GM12878 (cell line): Measurements from ENCODE around the gene SRSF7. TPM values are rescaled to one million over a fixed set of nuclear protein-coding genes. Genes with fewer than 3 reads are reported as not detected.

ENCODE experiments used
- ATAC-seq: fragments of 200-7000 bp; cut with Tn5 transposase; 3 replicates; pipeline ENCODE4 v1.9.1; 2020; ENCODE audit warnings: mild to moderate bottlenecking, moderate library complexity
- BruUV-seq: library from RNA; stranded (reverse); fragments of 400-500 nt; replicated peaks from 2 replicates; lab custom pipeline; 2021; lab: Mats Ljungman, UMichigan
- CTCF ChIA-PET: fragments of 300-600 bp; sonication (Branson Sonifier 250); formaldehyde crosslinking; extraction: SDS; loops from one replicate; lab custom pipeline; 2021; ENCODE audit warnings: inconsistent platforms; lab: Yijun Ruan, JAX
- POLR2A ChIA-PET: fragments of 350-600 bp; formaldehyde crosslinking; extraction: SDS; loops from one replicate; lab custom pipeline; 2021; ENCODE audit warnings: inconsistent platforms; lab: Charles Lee
- RAD21 ChIA-PET: fragments of 300-600 bp; sonication (Branson Sonifier 250); formaldehyde crosslinking; loops from one replicate; lab custom pipeline; 2023; ENCODE audit warnings: antibody characterized with exemption; ENCODE audit not compliant: unreplicated experiment; lab: Charles Lee
- SMC1A ChIA-PET: fragments of 300-600 bp; sonication (Branson Sonifier 250); formaldehyde crosslinking; loops from one replicate; lab custom pipeline; 2023; ENCODE audit not compliant: unreplicated experiment, uncharacterized antibody; lab: Charles Lee
- DNase-seq: peaks from one replicate; pipeline ENCODE4 v3.0.0-alpha.2; 2011; ENCODE audit warnings: low read depth, low spot score
- FAIRE-seq: peaks from 3 replicates; lab custom pipeline; 2011; peaks lifted over from hg19 to GRCh38; lab: Jason Lieb, UNC
- H2AFZ ChIP-seq: 2 replicates; pipeline ENCODE4 v1.6.0; 2011; ENCODE audit warnings: low read depth, low read length, control low read depth; ENCODE audit not compliant: control insufficient read depth
- H3K27ac ChIP-seq: 2 replicates; pipeline ENCODE4 v1.5.1; 2011; ENCODE audit warnings: control low read depth; ENCODE audit not compliant: control insufficient read depth, insufficient read depth
- H3K27me3 ChIP-seq, 2 experiments: replicated peaks in 1 of 2; 2 replicates each; pipeline versions ENCODE4 v1.6.0 to v1.6.1; 2011; ENCODE audit warnings: low read length in 1 of 2; ENCODE audit not compliant: control insufficient read depth in 2 of 2, insufficient read depth in 2 of 2
- H3K36me3 ChIP-seq, 2 experiments: 2 replicates each; pipeline ENCODE4 v1.5.1; 2011; ENCODE audit warnings: low read length in 1 of 2; ENCODE audit not compliant: control insufficient read depth in 2 of 2, insufficient read depth in 2 of 2
- H3K4me1 ChIP-seq: 2 replicates; pipeline ENCODE4 v1.6.1; 2011; ENCODE audit warnings: mild to moderate bottlenecking, low read length, moderate library complexity, mixed read lengths; ENCODE audit not compliant: control insufficient read depth, insufficient read depth
- H3K4me2 ChIP-seq: 2 replicates; pipeline ENCODE4 v1.6.0; 2011; ENCODE audit warnings: control low read depth; ENCODE audit not compliant: control insufficient read depth, insufficient read depth
- H3K4me3 ChIP-seq: fragments of 200-600 bp; sonication (generic); 2 replicates; pipeline ENCODE4 v1.5.1; 2016
- H3K79me2 ChIP-seq: 2 replicates; pipeline ENCODE4 v1.6.0; 2011; ENCODE audit warnings: low read length; ENCODE audit not compliant: control insufficient read depth, insufficient read depth
- H3K9ac ChIP-seq: 2 replicates; pipeline ENCODE4 v1.8.0; 2011; ENCODE audit warnings: low read length, control low read depth, mixed read lengths; ENCODE audit not compliant: control insufficient read depth, insufficient read depth
- H3K9me3 ChIP-seq: replicated peaks from 3 replicates; pipeline ENCODE4 v1.5.1; 2011; ENCODE audit warnings: mild to moderate bottlenecking, low read length; ENCODE audit not compliant: control insufficient read depth, insufficient read depth
- H4K20me1 ChIP-seq: 2 replicates; pipeline ENCODE4 v1.6.0; 2011; ENCODE audit not compliant: control insufficient read depth, insufficient read depth
- EGR1 ChIP-seq, 2 experiments: IDR thresholded peaks; 1 replicate in 1 of 2; 2 replicates in 1 of 2; pipeline ENCODE4 v1.6.1; 2011 to 2012; ENCODE audit warnings: low read depth in 2 of 2, low read length in 2 of 2, borderline replicate concordance in 1 of 2, mild to moderate bottlenecking in 1 of 2, moderate library complexity in 1 of 2
- ETV6 ChIP-seq, 2 experiments: fragments of 450-650 bp in 1 of 2; IDR thresholded peaks in 1 of 2; conservative IDR thresholded peaks in 1 of 2; 2 replicates each; pipeline ENCODE4 v1.6.1; 2014; ENCODE audit warnings: antibody characterized with exemption in 1 of 2, borderline replicate concordance in 1 of 2, low read depth in 1 of 2, mild to moderate bottlenecking in 1 of 2, moderate library complexity in 1 of 2
- GABPA ChIP-seq: IDR thresholded peaks from 2 replicates; pipeline ENCODE4 v1.6.1; 2014; ENCODE audit warnings: antibody characterized with exemption, low read depth, mild to moderate bottlenecking, inconsistent platforms
- HCFC1 ChIP-seq: fragments of 150-350 bp; IDR thresholded peaks from 2 replicates; pipeline ENCODE4 v1.6.1; 2014; ENCODE audit warnings: low read length
- MXI1 ChIP-seq: fragments of 150-350 bp; IDR thresholded peaks from 2 replicates; pipeline ENCODE4 v1.6.1; 2011; ENCODE audit warnings: low read depth, mild to moderate bottlenecking, inconsistent platforms, low read length, improper control_type of control experiment
- NFXL1 ChIP-seq: fragments of 450-650 bp; IDR thresholded peaks from 2 replicates; pipeline ENCODE4 v1.6.1; 2017; ENCODE audit warnings: antibody characterized with exemption, mild to moderate bottlenecking, borderline replicate concordance
- RAD21 ChIP-seq: IDR thresholded peaks from 2 replicates; pipeline ENCODE4 v1.6.1; 2011; ENCODE audit warnings: mild to moderate bottlenecking, low read depth, low read length, moderate library complexity; ENCODE audit not compliant: insufficient read depth
- TAF1 ChIP-seq: IDR thresholded peaks from 2 replicates; pipeline ENCODE4 v1.6.1; 2011; ENCODE audit warnings: mild to moderate bottlenecking, low read depth, low read length, borderline replicate concordance
- USF1 ChIP-seq: IDR thresholded peaks from 2 replicates; pipeline ENCODE4 v1.6.1; 2011; ENCODE audit warnings: borderline replicate concordance, low read depth, mild to moderate bottlenecking, moderate library complexity, mixed read lengths, low read length; ENCODE audit not compliant: insufficient read depth; ENCODE audit errors: extremely low read length
- ZZZ3 ChIP-seq: IDR thresholded peaks from 2 replicates; pipeline ENCODE4 v1.6.1; 2011; ENCODE audit warnings: low read depth; ENCODE audit not compliant: control insufficient read depth, insufficient read length
- WGBS: methylation state at CpG from one replicate; pipeline ENCODE4 v1.1.6; 2016; ENCODE audit warnings: low lambda C conversion rate; ENCODE audit not compliant: insufficient replicate concordance, insufficient coverage; ENCODE audit errors: missing lambda C conversion rate; 5-methylcytosine and 5-hydroxymethylcytosine counted together
- in situ Hi-C: fragments of 300-500 bp; cut with MboI; formaldehyde crosslinking; loops from 9 replicates; pipeline ENCODE4 v1.14.3; 2018; ENCODE audit warnings: mixed read lengths
- intact Hi-C: fragments of 100-400 bp; cut with micrococcal nuclease; formaldehyde crosslinking; loops from one replicate; pipeline ENCODE4 v1.14.2; 2022; ENCODE audit not compliant: unreplicated experiment
- polyA plus RNA-seq, 11 experiments: library from polyadenylated mRNA; depleted of rRNA in 4 of 11; unstranded in 6 of 11; stranded (reverse) in 5 of 11; fragments of >200 nt; fragmentation: Nextera tagmentation in 4 of 11; fragmentation: Illumina TruSeq in 1 of 11; extraction: Ambion mirVana in 4 of 11; extraction: Trizol in 1 of 11; gene quantifications; 1 replicate in 1 of 11; 2 replicates in 10 of 11; pipeline versions ENCODE4 v1.2.1 to v1.2.3, GENCODE V29; 2011 to 2016; ENCODE audit warnings: inconsistent platforms in 2 of 11, missing spikeins in 2 of 11, low read depth in 1 of 11
- total RNA-seq, 4 experiments: library from RNA; depleted of rRNA in 3 of 4; stranded (reverse); fragments of >200 nt in 3 of 4; fragmentation: Illumina TruSeq in 1 of 4; extraction: Trizol in 1 of 4; gene quantifications; 2 replicates each; pipeline versions ENCODE4 v1.2.1 to v1.2.3, GENCODE V29; 2013 to 2021

SRSF7 gene
- total and polyA plus RNA-seq, 10 of the 15 experiments (the other 5 are each of a cell fraction or from before 2014, with no cell fraction given): 205 to 785 (median 408) TPM

- Histone ChIP-seq H4K20me1 (no peaks in the 10 kb centered on the region), H3K27me3 (no peaks in the 10 kb centered on the region), H3K27ac (no peak overlapping the region), H3K4me3 (no peak overlapping the region), H3K9me3 (no peaks in the 10 kb centered on the region), H3K79me2 (no peaks in the 10 kb centered on the region), H2AFZ (no peak overlapping the region), H3K4me1 (no peaks in the 10 kb centered on the region), H3K4me2 (no peak overlapping the region), H3K36me3 (no peaks in the 10 kb centered on the region), H3K9ac (no peak overlapping the region)
- ATAC-seq (no peak), FAIRE-seq (no peak), DNase-seq (no peak)
- WGBS: 85% methylated on average over 7 of the region's 7 CpGs
- POLR2A ChIA-PET: no interaction called here
- TF ChIP-seq TAF1 (no peak), GABPA (no peak), EGR1 (IDR thresholded peaks at IDR 0.05; ENCODE audit: borderline replicate concordance in 1 of 2, low read depth in 2 of 2, low read length in 2 of 2) (no peak), ZZZ3 (no peak), USF1 (no peak), HCFC1 (no peak), MXI1 (no peak), RAD21 (no peak), NFXL1 (no peak), ETV6 (conservative IDR thresholded peaks at IDR 0.05 in 1 of 2, IDR thresholded peaks at IDR 0.05 in 1 of 2; ENCODE audit: borderline replicate concordance in 1 of 2, low read depth in 1 of 2) (no peak)
- BruUV-seq: no TSS peak
- in situ Hi-C loops (no loop called here), intact Hi-C loops (no loop called here)
- CTCF ChIA-PET: interaction anchor here (0.7 to 1.0 kb wide), 2 partner anchors 31 to 214 kb away, joined by 3 read pairs; no protein-coding TSS in a partner anchor
- SMC1A ChIA-PET: interaction anchor here (0.6 kb wide), 1 partner anchor 24 kb away, joined by 3 read pairs; no protein-coding TSS in a partner anchor
- RAD21 ChIA-PET: no interaction called here
These were observed 43.2 kb upstream of the SRSF7 start for GRCh38 chr2:38794235-38794946.
